Tongue (tissue), 2 donors: ENCODE measurements around the gene PHACTR3. TPM values are rescaled to one million over a fixed set of nuclear protein-coding genes. Genes with fewer than 3 reads are reported as not detected.

Experiments
- DNase-seq: peaks from one replicate; pipeline ENCODE4 v3.0.0-alpha.2; 2015
- total RNA-seq: library from RNA; depleted of rRNA; stranded (reverse); fragments of >200 nt; gene quantifications from one replicate; pipeline ENCODE4 v1.2.3, GENCODE V29; 2014

The PHACTR3 gene
- total RNA-seq, 1 donor from 2014 or later = 8.5 TPM

DNA sequence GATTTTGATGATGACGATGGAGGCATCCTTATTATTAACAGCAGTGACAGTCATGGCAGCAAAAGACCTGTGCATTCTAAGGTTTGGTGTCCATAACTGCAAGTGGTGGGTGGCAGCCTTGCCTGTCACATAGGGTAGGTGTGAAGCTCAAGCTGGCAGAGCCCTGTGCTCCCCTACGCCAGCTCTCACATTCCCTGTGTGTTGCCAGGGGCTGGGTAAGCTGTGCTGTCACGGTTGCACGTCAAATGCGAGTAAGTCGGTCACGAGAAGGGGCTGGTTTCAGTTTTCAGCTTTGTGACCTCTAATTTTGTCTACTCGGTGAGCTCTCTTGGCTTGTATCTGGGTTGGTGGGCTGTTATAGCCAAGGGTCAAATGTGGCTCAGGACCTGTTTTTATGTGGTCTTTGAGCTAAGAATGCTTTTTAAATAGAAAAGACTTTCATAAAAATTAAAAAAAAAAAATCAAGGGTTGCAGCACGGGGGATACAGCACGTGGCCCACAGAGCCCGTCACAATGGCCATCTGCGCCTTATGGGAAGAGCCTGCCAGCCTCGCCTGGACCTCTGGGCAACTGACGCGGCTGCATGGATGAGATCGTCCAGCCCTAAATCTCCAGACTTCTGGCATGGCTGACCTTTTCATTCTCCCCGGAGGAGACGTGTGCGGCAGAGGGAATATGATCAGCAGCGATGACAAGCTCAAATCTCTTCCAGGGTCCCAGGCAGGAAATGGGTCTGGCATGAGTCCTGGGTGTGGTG is 148.5 kb downstream of the PHACTR3 start:
- DNase-seq = peak; percentile 35

DNA sequence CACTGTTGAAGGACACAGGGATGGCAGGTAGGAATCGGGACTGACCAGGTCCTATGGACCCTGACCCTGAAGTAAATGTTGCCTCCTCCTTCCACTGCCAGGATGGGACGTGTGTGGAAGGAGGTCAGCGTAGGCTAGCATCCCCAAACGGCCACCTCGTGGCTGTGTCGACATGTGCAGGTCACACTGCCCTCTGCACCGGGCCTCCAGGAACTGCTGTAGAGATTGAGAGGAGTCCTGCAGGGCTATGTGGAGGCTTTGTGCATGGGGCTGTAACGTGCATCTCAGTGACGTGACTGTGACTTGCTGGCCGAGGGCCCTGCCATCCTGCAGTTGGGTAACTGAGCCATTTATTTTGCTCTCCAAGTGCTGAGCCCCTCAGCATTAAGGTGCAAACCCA is 149.5 kb downstream of the PHACTR3 start:
- no peak for DNase-seq

DNA sequence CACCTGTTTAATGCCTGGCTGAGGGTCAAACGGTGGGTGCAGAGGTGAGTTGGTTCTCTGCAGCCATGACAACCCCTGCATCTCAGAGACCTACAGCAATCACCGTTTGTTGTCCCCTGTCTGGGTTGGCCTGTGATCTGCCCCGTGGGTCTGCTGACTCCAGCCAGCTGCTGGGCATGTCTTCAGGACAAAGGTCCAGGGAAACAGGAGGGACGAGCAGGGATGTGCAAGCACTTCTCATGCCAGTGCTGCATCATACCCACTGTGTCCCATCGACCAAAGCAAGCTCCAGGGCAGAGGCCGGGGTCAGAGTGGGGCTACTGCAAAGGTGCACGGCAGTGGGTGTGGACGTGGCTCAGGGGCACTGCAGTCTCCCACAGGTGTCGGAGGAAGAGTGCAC is 150.2 kb downstream of the PHACTR3 start:
- no peak for DNase-seq

DNA sequence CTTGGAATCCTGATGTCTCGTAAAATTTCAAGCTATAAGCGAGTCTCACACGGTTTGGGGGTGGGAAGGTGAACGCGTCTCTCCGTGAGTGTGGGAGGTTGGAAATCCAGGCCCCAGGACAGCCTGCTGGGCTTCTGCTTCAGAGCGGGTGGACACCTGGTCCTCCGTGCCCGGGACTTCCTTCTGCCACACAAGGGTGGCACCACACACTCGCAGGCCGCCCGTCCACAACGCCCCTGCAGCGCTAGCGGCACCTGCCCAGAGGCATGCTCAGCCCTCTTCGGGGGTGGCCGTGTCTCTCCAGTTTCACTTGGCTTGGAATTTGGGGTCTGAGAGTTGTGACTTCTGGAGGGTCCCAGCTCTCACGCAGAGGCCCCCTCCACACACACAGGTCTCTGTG is 151.9 kb downstream of the PHACTR3 start:
- DNase-seq = no peak

DNA sequence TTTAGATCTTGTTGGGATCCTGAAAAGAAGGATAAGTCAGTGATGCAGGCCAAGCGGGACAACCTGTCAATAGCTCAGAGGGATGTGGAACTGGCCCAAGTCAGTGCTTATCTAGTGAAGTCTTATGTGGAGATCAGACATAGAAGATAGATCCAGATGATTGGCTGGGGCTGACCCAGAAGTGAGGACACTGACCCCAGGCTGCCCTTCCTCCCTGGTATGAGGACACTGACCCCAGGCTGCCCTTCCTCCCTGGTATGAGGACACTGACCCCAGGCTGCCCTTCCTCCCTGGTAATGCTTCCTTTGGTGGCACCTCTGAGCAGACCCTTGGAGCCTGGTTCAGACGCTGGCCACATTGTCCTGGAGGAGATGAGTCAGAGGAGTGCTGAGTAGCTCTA is 159.7 kb downstream of the PHACTR3 start:
- DNase-seq = no peak

DNA sequence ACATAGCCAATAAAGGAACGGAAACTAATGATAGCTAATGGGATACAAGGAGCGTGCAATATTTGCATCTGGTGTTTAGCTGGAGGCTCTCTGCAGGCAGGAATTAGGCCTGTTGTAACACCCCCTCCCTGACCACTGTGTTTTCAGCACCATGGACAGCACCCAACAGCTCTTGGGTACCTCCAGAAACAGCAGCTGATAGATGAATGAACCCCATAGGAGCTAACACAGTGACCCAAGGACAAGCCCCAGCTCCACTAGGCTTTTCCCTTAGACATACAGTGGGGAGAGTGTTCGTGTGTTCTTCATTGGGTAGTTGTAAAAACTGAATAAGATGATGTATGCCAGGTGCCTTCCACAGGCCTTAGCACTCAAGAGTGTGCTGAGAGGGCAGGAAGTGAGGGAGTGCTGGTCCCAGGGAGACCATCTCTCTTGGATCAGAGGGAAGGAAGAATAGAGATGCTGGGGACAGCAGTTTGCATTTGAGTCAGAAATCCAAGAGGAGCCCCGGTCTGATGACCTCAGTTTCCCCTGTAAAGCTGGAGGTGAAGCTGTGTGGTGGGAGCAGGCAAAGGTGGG is 161.3 kb downstream of the PHACTR3 start:
- peak; percentile 62 for DNase-seq

DNA sequence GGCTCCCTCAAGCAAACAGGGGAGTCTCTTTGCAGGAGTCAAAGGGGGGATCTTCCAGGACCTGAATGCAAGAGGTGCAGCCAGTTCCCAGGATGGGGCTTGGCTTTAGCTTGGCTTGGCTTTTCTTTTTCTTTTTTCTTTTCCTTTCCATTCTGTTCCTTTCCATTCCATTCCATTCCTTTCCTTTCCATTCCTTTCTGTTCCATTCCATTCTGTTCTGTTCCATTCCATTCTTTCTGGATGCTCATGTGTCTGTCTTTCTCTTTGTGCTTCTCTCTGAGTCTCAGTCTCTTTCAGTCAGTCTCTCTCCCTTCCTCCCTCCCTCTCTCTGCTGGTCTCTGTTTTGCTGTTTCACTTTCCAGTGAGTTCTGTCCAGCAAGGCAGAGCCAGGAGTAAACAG is 163.3 kb downstream of the PHACTR3 start:
- DNase-seq = no peak

DNA sequence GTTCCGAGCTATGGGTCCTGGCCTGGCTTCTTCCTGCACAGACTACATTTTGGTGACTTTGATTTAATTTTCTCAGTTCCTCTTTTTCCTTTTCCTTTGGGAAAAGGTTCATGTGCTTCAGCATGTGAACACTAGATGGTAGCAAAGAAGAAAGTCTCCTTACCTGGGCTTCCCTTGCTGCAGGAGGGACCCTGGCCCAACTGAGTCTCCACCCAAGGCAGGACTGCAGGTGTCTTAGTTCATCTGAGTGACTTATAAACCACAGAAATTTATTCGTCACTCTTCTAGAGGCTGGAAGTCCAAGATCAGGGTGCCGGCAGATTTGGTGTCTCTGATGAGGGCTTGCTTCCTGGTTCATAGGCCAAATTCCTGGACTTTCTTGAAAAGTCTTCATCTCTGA is 165.9 kb downstream of the PHACTR3 start:
- no peak for DNase-seq

DNA sequence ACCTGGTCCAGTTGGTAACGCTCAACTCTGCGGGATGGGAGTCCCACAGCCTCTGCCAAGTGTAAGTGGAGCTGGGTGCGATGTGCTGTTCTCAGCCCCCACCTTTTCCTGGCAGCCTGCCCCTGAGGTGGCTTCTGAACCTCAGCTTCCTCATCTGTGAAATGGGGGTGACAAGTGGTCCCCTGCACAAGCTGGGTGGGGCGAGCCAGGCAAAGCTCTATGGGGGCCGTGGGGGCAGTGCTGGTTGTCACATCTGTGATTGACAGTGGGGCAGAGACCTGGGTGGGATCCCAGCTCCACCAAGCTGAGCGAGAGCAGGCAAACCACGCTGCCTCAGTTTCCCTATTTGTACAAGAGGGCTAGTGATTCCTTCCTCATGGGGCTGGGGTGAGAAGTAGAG is 166.5 kb downstream of the PHACTR3 start:
- no peak for DNase-seq

DNA sequence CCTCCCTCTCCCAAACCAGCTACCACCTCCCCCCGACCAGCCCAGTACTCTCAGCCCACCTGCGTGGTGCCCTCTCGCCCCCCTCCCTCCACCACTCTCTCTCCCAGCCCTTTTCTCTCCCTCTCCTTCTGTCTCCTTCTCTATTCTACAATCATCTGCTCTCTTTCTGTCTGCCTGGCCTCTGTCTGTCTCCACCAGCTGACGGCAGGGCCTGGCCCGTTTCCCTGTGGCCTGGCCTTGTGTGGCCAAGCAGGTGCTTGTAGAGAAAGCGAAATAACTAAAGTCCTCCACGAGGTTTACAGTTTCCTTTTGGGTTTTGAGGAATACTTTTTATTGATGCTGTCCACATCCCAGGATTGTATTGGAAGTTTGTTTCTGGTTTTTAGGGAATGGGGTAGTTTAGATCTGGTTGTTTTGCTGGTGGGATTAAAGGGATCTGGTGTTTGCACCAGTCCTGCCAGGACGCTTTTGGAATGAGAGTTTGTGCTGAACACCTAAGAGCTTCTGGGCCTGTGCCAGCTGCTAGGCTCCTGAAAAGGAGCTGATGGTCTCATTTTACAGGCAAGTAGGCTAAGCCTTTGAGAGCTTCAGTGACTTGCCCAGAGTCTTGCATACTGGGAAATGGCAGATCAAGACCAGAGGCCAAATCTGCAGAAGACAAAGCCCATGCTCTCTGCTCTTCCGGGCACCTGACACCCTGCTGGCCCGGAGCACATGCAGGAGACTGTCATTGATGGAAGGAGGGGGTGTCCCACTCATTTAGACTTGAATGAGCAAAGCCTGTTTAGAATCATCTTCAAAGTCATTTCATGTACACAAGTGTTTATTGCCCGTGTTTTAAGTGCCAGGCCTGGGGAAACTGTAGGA is 167.4 kb downstream of the PHACTR3 start:
- DNase-seq = peak; percentile 53

DNA sequence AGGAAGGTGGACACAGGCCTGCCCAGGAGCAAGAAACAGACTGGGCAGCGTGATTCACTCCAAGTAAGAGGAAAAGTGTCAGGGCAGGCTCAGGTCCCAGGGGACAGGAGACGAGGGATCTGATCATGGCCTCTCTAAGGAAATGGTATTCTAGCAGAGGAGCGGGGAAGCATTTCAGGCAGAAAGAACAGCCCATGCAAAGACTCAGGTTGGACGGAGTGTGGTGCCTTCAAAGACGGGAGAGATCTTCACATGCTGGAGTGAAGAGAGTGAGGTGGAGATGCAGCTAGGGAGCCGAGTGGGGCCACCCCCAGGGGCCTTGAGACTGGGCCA is 168.0 kb downstream of the PHACTR3 start:
- no peak for DNase-seq

DNA sequence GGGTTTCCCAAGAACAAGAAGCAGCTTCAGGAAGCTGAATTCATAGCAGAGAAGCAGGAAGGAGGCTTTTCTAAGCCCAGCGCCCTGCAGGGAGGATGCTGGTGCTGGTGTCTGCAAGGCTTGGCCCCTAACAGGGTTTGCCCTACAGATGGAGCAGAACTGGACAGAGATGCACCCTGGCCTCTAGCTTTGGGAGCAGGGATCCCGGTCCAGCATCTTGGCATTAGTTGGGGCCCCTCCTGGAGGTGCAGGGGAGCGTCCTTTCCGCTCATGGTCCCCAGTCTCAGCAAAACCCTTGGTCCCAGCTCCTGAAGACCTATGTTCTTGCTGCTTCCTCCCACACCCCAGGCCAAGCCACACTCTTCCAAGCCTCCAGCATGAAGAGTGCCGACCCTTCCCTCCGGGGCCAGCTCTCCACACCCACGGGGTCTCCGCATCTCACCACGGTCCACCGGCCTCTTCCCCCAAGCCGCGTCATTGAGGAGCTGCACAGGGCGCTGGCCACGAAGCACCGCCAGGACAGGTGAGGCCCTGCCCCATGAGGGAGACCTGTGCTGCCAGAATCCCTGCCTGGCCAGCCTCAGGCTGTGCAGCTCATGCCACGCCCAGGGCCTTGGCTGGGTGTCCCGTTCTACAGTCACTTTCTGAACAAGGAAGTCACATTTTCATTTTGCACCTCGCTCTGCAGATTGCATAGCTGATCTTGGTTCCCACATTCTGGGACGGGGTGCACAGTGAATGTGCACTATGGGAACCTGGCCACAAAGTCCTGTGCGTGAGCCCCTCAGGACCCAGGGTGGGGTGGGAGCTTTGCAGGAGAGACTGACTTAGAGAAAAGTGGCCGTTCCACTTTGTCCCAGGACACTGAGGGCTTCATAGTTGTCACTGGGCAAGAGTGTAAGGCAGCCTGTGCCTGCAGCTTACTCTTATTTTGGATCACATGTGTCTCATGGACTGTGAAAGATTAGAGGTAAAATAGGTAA is 168.9 kb downstream of the PHACTR3 start:
- DNase-seq = no peak

DNA sequence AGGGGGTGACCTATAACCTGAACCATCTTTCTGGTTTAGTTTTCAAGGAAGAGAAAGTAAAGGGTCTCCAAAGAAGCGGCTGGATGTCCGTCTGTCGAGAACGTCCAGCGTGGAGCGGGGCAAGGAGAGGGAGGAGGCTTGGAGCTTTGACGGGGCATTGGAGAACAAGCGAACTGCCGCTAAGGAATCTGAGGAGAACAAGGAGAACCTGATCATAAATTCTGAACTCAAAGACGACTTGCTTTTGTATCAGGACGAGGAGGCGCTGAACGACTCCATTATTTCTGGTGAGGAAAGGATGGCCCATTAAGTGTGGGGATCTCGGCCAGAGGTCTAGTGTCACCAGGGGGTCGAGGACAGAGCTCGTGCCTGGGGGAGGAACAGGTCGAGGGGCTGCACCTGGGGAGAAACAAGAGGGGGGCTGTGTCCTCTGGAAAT is 169.9 kb downstream of the PHACTR3 start:
- no peak for DNase-seq

DNA sequence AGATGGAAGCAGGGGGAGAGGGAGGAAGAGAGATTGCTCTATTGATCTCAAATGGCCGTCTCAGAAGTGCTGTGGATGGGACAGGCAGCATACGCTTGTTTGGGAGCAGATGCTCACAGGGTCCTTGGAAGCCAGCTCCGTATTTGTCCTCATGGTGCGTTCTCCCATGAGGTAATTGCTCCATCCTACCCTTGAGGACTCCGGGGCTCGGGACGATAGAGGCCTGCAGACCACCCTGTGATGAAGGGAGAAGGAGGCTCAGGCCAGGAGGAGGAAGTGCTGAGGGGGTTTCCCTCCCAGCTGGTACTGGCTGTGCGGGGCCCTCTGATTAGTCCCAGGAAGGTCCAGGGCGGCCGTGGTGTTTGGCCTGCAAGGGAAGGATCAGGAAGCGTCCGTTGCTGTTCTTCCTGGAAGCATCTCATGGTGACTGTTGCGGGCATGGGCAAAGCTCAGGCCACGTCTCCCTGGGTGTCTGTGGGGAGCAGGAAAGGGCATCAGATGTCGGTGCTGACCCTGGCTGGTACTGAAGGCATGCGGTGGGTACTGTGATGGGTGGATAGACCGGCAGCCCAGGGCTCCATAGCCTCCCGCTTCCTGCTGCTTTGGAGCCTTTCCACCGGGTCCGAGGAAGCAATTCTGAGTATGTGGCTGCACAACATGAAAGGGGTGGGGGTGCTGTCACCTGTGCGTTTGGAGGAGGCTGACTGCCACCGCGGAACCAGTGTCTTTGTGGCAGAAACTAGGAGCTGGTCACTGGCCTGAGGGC is 170.8 kb downstream of the PHACTR3 start:
- no peak for DNase-seq

DNA sequence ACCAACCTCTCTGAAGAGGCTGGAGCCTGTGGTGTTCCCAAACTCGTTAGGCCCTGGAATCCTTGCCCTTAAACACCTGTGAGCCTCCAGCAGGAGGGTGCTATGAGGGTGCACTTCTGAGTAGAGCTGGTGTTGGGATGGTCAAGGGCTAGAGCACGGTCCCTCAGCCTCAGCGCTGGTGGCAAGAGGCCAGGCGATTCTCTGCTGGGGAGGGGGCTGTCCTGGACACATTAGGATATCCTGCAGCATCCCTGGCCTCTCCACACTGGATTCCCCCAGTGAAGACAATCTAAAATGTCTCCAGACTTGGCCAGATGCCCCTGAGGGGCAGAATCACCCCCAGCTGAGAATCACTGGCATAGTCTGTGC is 171.3 kb downstream of the PHACTR3 start:
- no peak for DNase-seq

DNA sequence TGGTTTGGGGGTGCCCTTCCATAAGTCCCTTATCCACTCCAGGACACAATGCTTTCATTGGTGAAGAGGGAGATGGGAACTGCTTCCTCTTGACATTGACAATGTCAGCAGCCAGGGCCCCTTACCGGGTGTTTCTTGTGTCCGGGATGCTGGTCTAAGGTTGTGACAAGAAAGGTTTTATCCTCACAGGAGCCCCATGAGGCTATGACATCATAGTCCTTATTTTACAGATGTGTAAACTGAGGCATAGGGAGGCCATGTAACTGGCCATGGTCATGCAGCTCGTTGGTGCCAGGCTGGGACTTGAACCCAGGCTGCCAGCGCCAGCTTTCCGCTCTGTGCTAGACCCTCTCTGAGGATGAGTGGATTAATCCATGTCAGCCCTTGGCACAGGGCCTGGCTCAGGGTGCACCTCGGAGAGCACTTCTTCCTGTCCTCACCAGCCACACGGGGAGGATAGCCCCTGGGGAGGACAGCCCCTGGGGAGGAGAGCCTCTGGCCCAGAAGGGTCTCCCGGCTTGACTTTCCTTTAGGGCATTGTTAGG is 171.8 kb downstream of the PHACTR3 start:
- no peak for DNase-seq

DNA sequence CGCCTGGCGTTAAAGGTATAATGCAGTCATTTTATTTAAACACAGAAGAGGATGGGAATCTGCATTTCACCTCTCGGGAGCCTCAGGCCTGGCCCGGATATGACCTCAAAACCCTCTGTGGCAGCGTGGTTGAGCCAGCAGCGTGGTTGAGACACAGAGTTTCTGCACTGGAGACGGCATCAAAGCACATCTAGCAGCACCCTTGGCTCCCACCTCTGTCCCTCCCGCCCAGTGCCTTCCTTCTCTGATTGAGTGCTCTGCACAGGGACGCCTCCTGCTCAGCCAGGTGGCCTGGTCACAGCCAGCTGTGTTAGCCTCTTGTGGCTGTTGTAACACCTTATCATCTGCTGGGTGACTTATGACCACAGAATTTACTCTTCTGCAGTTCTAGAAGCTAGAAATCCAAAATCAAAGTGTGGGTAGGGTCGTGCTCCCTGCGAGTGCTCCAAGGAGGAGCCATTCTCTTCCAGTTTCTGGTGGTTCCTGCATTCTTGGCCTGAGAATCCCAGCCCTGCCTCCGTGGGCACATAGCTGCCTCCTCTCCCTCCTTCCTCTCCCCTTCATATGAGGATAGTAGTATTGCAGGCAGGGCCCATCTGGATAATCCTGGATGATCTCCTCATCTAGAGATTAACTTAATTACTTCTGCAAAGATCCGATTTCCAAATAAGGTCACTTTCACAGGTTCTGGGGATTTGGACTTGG is 172.4 kb downstream of the PHACTR3 start:
- DNase-seq = no peak

DNA sequence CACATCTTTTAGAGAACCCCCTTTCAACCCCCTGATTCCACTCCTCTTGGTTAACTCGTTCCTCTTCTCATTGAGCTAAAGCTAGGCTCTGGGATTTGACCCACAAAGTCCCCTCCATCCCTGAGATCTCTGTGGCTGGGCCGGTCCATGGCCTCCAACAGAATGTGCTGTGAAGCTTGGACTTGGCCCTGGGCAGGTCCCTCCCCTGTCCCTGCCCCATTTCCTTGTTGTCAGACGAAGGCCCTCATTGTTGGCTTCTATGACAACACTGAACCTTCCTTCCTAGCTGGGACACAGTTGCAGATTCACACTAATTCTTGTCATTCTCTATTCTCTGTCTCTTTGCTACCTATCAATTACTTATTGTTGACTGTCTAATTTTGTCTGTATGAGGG is 173.0 kb downstream of the PHACTR3 start:
- DNase-seq = no peak

DNA sequence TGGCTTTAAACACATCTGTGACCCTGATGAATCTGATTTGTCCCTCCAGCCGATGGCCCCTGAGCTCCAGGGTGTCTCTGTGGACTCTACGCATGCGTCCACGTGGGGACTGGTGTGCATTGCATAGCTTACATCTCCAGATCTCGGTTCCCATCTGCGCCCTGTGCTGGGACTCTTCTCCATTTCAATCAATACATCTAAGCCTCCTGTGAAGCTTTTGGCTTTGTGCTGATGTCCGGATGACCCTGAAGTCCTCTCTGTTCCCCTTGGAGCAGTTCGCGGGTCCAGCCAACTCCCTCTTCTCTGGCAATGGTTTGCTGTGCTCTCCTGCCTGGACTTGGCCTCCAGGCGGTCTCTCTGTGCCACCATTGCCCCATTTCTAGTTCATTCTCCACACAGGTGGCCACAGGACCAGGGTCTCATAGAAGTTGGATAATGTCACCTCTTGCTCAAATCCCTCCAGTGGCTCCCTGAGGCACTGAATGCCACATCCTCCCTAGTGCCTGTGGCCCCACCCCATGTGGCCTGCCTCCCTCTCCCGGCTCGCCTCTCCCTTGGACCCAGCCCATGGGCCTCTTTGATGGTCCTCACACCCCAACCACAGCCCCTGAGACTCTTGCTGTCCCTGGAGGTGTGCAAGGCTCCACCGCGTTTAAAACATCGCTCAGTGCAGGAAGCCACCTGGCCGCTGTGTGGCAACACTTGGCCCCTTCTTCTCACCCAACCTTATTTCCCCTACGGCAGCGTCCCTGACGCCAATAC is 173.7 kb downstream of the PHACTR3 start:
- DNase-seq = no peak
